Uterus (tissue), 4 donors: ENCODE data around the gene AOAH. TPM values are rescaled to one million over a fixed set of nuclear protein-coding genes. Genes with fewer than 3 reads are reported as not detected.

Source experiments
- DNase-seq, 2 donors: peaks; one replicate each; pipeline ENCODE4 v3.0.0-alpha.2; 2019 to 2020
- H3K27ac ChIP-seq, 2 donors: fragments of 200-600 bp; sonication (generic); 1 replicate in 1 of 2; 2 replicates in 1 of 2; pipeline ENCODE4 v1.5.1; 2016 to 2018
- H3K27me3 ChIP-seq, 2 donors: fragments of 200-600 bp; sonication (generic); one replicate each; pipeline ENCODE4 v1.5.1; 2018 to 2019; ENCODE audit warnings: control low read depth in 1 of 2
- H3K36me3 ChIP-seq, 2 donors: fragments of 200-600 bp; sonication (generic); one replicate each; pipeline ENCODE4 v1.5.1; 2019; ENCODE audit warnings: control low read depth in 1 of 2
- H3K4me1 ChIP-seq, 2 donors: fragments of 200-600 bp; sonication (generic); one replicate each; pipeline ENCODE4 v1.5.1; 2018 to 2019; ENCODE audit warnings: control low read depth in 1 of 2
- H3K4me3 ChIP-seq, 2 donors: fragments of 200-600 bp; sonication (generic); 1 replicate in 1 of 2; 2 replicates in 1 of 2; pipeline ENCODE4 v1.5.1; 2018 to 2019; ENCODE audit warnings: mild to moderate bottlenecking in 1 of 2
- H3K9me3 ChIP-seq, 2 donors: fragments of 200-600 bp; sonication (generic); one replicate each; pipeline ENCODE4 v1.5.1; 2019; ENCODE audit warnings: control low read depth in 1 of 2
- POLR2A ChIP-seq, 2 donors: fragments of 450-650 bp; IDR thresholded peaks; one replicate each; pipeline ENCODE4 v1.6.1; 2016; ENCODE audit warnings: antibody characterized with exemption in 2 of 2, mild to moderate bottlenecking in 1 of 2, moderate library complexity in 1 of 2
- intact Hi-C: fragments of 100-400 bp; cut with DNase I; formaldehyde crosslinking; loops from one replicate; pipeline ENCODE4 v1.15.1; 2023; ENCODE audit warnings: low total_unique reads
- total RNA-seq, 4 donors: library from RNA; depleted of rRNA in 3 of 4; stranded (reverse); fragments of >200 nt in 3 of 4; gene quantifications; one replicate each; pipeline versions ENCODE4 v1.1.0 to v1.2.4, GENCODE V29; 2014 to 2023
- TF ChIP-seq, protein P1 (sequence below), 4 experiments: fragments of 200-600 bp in 2 of 4; fragments of 450-650 bp in 2 of 4; sonication (generic) in 2 of 4; IDR thresholded peaks; one replicate each; pipeline ENCODE4 v1.5.1; 2016 to 2019; ENCODE audit warnings: antibody characterized with exemption in 4 of 4, mild to moderate bottlenecking in 2 of 4, moderate library complexity in 1 of 4
- donor health status: DM: yes; HTN: yes; CAD: no.

AOAH gene
- total RNA-seq, 4 donors from 2014 or later, result 5.5 to 60.9 (median 8.6) TPM

DNA sequence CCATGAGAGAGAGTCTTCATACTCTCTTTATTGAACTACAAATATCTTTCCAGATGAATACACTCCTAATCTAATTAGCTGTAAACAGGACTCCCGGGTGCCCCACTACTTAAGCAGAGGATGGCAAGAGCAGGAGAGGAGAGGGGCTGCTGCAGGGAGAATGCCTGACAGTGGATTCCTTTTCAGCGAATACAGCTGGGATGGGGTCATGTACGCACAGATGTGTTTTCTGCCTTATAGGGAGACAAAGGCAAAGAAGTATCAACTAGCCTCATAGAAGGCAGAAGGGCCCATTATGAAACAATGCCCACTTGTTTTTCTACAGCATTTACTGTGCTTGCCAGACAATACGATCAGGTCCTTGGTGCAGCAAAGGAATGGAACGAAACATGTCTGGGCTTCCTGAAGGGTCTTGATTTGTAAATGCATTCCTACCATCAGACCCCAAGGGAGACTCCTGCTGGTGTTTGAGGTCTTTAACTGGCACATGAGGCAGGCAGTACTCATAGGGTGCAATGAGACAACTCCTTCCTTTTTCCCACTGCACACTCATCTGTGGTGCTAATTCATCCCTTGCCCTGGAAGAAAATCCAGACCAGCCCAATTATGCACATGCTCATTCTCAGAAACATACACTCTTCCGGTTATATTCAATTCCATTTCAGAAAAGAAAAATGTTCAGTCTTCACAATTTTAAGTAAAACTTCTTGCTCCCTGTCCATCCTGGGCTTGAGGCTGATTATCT is 117.1 kb downstream of the AOAH start:
- no peaks in the 10 kb centered on the region for H3K9me3 ChIP-seq
- intact Hi-C loops, result no loop called here
- no peak overlapping the region for H3K4me3 ChIP-seq
- H3K36me3 ChIP-seq, result no peaks in the 10 kb centered on the region
- no peak for DNase-seq
- H3K27ac ChIP-seq, result no peak overlapping the region
- no peaks in the 10 kb centered on the region for H3K27me3 ChIP-seq
- TF ChIP-seq, protein P1, sequence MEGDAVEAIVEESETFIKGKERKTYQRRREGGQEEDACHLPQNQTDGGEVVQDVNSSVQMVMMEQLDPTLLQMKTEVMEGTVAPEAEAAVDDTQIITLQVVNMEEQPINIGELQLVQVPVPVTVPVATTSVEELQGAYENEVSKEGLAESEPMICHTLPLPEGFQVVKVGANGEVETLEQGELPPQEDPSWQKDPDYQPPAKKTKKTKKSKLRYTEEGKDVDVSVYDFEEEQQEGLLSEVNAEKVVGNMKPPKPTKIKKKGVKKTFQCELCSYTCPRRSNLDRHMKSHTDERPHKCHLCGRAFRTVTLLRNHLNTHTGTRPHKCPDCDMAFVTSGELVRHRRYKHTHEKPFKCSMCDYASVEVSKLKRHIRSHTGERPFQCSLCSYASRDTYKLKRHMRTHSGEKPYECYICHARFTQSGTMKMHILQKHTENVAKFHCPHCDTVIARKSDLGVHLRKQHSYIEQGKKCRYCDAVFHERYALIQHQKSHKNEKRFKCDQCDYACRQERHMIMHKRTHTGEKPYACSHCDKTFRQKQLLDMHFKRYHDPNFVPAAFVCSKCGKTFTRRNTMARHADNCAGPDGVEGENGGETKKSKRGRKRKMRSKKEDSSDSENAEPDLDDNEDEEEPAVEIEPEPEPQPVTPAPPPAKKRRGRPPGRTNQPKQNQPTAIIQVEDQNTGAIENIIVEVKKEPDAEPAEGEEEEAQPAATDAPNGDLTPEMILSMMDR (IDR thresholded peaks at IDR 0.05), result no peak
- TF ChIP-seq POLR2A (IDR thresholded peaks at IDR 0.05), result no peak
- H3K4me1 ChIP-seq, result no peaks in the 10 kb centered on the region

DNA sequence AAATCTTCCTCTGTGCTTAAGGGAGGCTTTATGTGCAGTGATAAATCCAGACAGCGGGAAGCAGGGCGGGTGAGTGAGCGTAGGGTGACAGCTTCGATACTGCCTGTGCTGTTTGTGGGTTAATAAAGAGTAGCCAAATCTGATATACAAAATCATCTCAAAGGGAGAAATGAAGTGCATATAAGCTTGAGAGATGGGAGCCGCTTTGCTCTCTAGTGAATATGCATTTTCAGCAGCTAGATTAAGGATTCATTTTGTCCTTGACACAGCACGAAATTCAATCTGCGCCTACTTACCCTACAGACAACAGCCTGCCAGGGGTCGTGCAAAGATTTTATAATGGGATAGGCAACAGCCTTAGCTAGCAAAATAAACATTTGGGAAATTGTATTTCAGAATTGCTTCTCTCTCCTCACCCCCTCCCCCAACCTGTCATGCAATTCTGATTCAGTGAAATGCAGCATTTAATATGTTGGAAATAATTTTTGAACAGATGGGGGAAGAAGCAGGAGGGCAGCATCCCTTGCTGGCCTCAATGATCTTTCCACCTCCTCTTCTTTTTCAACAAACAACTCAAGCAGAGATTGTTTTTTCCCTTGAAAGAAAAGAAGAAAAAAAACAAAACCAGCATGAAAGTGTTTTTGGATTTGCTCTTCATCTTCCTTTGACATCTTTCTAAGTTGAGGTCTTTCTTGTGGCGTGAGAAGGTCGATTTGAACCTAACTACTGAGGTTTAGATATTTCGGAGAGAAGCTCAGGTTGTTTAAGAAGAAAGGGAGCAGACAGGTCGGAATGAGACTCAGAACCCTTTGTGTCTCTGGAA is 117.9 kb downstream of the AOAH start:
- Histone ChIP-seq H3K4me3 (no peak overlapping the region), H3K27me3 (no peaks in the 10 kb centered on the region), H3K9me3 (no peaks in the 10 kb centered on the region), H3K27ac (no peak overlapping the region), H3K4me1 (no peaks in the 10 kb centered on the region), H3K36me3 (no peaks in the 10 kb centered on the region)
- intact Hi-C loops, result no loop called here
- TF ChIP-seq, protein P1 (IDR thresholded peaks at IDR 0.05), result no peak
- TF ChIP-seq POLR2A (IDR thresholded peaks at IDR 0.05), result no peak
- DNase-seq, result no peak

DNA sequence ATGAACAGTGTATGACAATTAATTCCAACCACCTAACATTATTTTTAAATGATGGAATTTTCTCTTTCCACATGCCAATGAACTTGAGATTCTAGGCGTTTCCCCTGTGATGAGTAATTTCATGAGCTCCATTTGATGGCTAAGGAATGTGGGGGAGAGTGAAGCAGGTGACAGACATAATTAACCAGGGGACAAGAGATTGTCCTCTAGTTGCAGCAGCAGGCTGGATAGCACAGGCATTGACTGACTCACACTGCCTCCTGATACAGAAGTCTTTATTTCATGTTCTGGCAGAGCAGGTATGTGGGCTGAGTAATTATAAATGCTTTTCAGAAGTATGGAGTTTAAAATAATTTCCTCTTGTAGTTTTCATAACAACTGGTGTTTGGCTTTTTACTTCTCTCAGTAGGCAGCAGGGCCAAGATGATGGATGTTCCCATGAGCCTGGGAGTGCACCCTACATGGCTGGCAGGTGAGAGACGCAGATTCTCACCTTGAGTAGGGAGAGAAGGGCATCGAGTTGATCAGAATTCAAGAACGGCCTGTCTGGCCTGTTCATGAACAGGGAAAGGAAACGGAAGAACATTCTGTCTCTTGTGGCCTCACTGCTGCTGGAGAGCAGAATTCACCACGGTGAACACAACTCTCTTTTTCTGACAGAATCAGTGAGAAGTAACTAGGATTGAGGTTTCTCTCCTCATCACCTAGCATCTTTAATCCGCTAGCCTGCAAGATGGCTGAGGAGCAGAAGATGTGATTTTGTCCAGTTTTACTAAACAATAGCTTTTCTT is 118.8 kb downstream of the AOAH start:
- Histone ChIP-seq H3K27me3 (no peaks in the 10 kb centered on the region), H3K36me3 (no peaks in the 10 kb centered on the region), H3K27ac (no peak overlapping the region), H3K4me3 (no peak overlapping the region), H3K4me1 (no peaks in the 10 kb centered on the region), H3K9me3 (no peaks in the 10 kb centered on the region)
- TF ChIP-seq, protein P1 (IDR thresholded peaks at IDR 0.05), result no peak
- TF ChIP-seq POLR2A (IDR thresholded peaks at IDR 0.05), result no peak
- no peak for DNase-seq
- intact Hi-C loops, result no loop called here

DNA sequence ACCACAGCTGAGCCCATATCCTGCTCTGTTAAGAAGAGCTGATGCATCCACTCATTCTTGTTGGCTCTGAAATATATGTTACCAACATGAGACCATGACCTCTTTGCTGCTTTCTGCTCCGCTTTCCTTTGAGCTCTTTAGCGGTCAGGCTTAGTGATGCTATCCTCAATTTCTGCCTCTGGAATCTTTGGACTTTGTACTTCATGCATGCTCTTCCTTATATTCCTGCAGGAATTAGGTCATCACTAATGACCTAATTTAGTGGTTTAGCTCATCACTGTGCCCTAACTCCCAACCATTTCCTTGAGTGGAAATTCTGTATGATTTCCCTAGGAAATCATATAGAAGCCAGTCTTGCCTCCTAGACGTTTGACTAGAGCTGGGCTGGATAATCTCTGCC is 119.5 kb downstream of the AOAH start:
- Histone ChIP-seq H3K4me3 (no peak overlapping the region), H3K27ac (no peak overlapping the region), H3K27me3 (no peaks in the 10 kb centered on the region), H3K9me3 (no peaks in the 10 kb centered on the region), H3K36me3 (no peaks in the 10 kb centered on the region), H3K4me1 (no peaks in the 10 kb centered on the region)
- intact Hi-C loops, result no loop called here
- DNase-seq, result no peak
- no peak for TF ChIP-seq POLR2A (IDR thresholded peaks at IDR 0.05)
- TF ChIP-seq, protein P1 (IDR thresholded peaks at IDR 0.05), result no peak
